Keratinocyte (primary cell): Measurements from ENCODE around the gene ZFP62. TPM values are rescaled to one million over a fixed set of nuclear protein-coding genes. Genes with fewer than 3 reads are reported as not detected.
A peak's percentile ranks its signal among the peaks of the same experiment; 100 is the strongest.

Experiments
- DNase-seq: peaks from one replicate; pipeline ENCODE4 v3.0.0-alpha.2; 2011; ENCODE audit warnings: low read depth, missing footprints, low spot score
- FAIRE-seq: peaks from 2 replicates; lab custom pipeline; 2011; peaks lifted over from hg19 to GRCh38; lab: Jason Lieb, UNC
- H2AFZ ChIP-seq: 2 replicates; pipeline ENCODE4 v1.6.0; 2012; ENCODE audit warnings: low read length, control low read depth, inconsistent platforms; ENCODE audit not compliant: control insufficient read depth
- H3K27ac ChIP-seq: 2 replicates; pipeline ENCODE4 v1.5.1; 2011; ENCODE audit warnings: low read length; ENCODE audit not compliant: control insufficient read depth, insufficient read depth
- H3K27me3 ChIP-seq: 3 replicates; pipeline ENCODE4 v1.6.0; 2011; ENCODE audit warnings: low read length; ENCODE audit not compliant: control insufficient read depth, insufficient read depth; ENCODE audit errors: extremely low read depth
- H3K36me3 ChIP-seq, 2 experiments: 2 replicates in 1 of 2; 3 replicates in 1 of 2; pipeline ENCODE4 v1.5.1; 2011; ENCODE audit warnings: low read length in 2 of 2, mild to moderate bottlenecking in 1 of 2; ENCODE audit not compliant: control insufficient read depth in 2 of 2, insufficient read depth in 2 of 2; ENCODE audit errors: extremely low read depth in 1 of 2
- H3K4me1 ChIP-seq: 3 replicates; pipeline ENCODE4 v1.5.1; 2011; ENCODE audit warnings: low read length; ENCODE audit not compliant: control insufficient read depth, insufficient read depth; ENCODE audit errors: extremely low read depth
- H3K4me2 ChIP-seq: 3 replicates; pipeline ENCODE4 v1.6.0; 2011; ENCODE audit warnings: low read depth, low read length; ENCODE audit not compliant: control insufficient read depth, insufficient read depth; ENCODE audit errors: extremely low read depth
- H3K4me3 ChIP-seq, 3 experiments: fragments of 200-600 bp in 1 of 3; sonication (generic) in 1 of 3; 2 replicates in 2 of 3; 3 replicates in 1 of 3; pipeline ENCODE4 v1.5.1; 2011 to 2016; ENCODE audit warnings: low read length in 3 of 3, mild to moderate bottlenecking in 3 of 3, control low read depth in 2 of 3, inconsistent platforms in 1 of 3, low read depth in 1 of 3, mixed read lengths in 1 of 3, mixed run types in 1 of 3, moderate library complexity in 1 of 3; ENCODE audit not compliant: control insufficient read depth in 2 of 3, insufficient read depth in 2 of 3; ENCODE audit errors: extremely low read depth in 1 of 3
- H3K79me2 ChIP-seq: 2 replicates; pipeline ENCODE4 v1.6.0; 2012; ENCODE audit warnings: low read length; ENCODE audit not compliant: control insufficient read depth, insufficient read depth
- H3K9ac ChIP-seq: 3 replicates; pipeline ENCODE4 v1.6.0; 2011; ENCODE audit warnings: low read length; ENCODE audit not compliant: control insufficient read depth, insufficient read depth; ENCODE audit errors: extremely low read depth
- H3K9me1 ChIP-seq: 3 replicates; pipeline ENCODE4 v1.6.0; 2011; ENCODE audit warnings: low read length; ENCODE audit not compliant: control insufficient read depth, insufficient read depth; ENCODE audit errors: extremely low read depth
- H3K9me3 ChIP-seq: 2 replicates; pipeline ENCODE4 v1.5.1; 2012; ENCODE audit warnings: low read depth, low read length; ENCODE audit not compliant: control insufficient read depth
- H4K20me1 ChIP-seq: 3 replicates; pipeline ENCODE4 v1.6.0; 2011; ENCODE audit warnings: low read length; ENCODE audit not compliant: control insufficient read depth, insufficient read depth; ENCODE audit errors: extremely low read depth
- CTCF ChIP-seq, 3 experiments: IDR thresholded peaks in 1 of 3; conservative IDR thresholded peaks in 1 of 3; optimal IDR thresholded peaks in 1 of 3; 2 replicates in 2 of 3; 3 replicates in 1 of 3; pipeline versions ENCODE3 to v1.5.1; 2011; ENCODE audit warnings: low read length in 3 of 3, mild to moderate bottlenecking in 3 of 3, moderate library complexity in 2 of 3, control low read depth in 1 of 3, inconsistent platforms in 1 of 3; ENCODE audit not compliant: insufficient read depth in 2 of 3; ENCODE audit errors: extremely low read depth in 1 of 3
- EZH2 ChIP-seq: IDR thresholded peaks from one replicate; pipeline ENCODE4 v1.6.1; 2012; ENCODE audit warnings: inconsistent platforms, mild to moderate bottlenecking, low read length, moderate library complexity
- dilution Hi-C: fragments of 300-500 bp; cut with MboI; formaldehyde crosslinking; loops from one replicate; pipeline ENCODE4 v1.7.0; 2020; ENCODE audit warnings: low sequenced_read_pairs; ENCODE audit not compliant: extremely low pct_ligation_motif_present
- polyA plus RNA-seq, 5 experiments: library from polyadenylated mRNA; depleted of rRNA in 3 of 5; stranded (reverse) in 3 of 5; stranded (forward) in 1 of 5; unstranded in 1 of 5; fragments of >200 nt; gene quantifications; 1 replicate in 1 of 5; 2 replicates in 3 of 5; 3 replicates in 1 of 5; pipeline versions ENCODE4 v1.2.1 to v1.2.3, GENCODE V29; 2011 to 2012; ENCODE audit warnings: missing spikeins in 2 of 5, low read depth in 1 of 5, low replicate concordance in 1 of 5

Gene ZFP62
- polyA plus RNA-seq, 1 donor (not counting 4 experiments of a cell fraction or from before 2014, with no cell fraction given): 21.5 TPM

- no peaks in the 10 kb centered on the region for H3K9me1 ChIP-seq
- no peaks in the 10 kb centered on the region for H3K27me3 ChIP-seq
- DNase-seq: no peak
- peaks cover 16% of the 10 kb centered on the region for H3K4me1 ChIP-seq
- no peaks in the 10 kb centered on the region for H4K20me1 ChIP-seq
- no peak overlapping the region for H3K9ac ChIP-seq
- no peak overlapping the region for H3K27ac ChIP-seq
- TF ChIP-seq CTCF (optimal IDR thresholded peaks at IDR 0.05 in 1 of 3, IDR thresholded peaks at IDR 0.05 in 1 of 3, conservative IDR thresholded peaks at IDR 0.05 in 1 of 3; ENCODE audit: extremely low read depth in 1 of 3, insufficient read depth in 2 of 3, low read length in 3 of 3) (no peak), EZH2 (no peak)
- H3K4me3 ChIP-seq: no peak overlapping the region
- H3K9me3 ChIP-seq: no peaks in the 10 kb centered on the region
- no peak for FAIRE-seq
- no peaks in the 10 kb centered on the region for H3K36me3 ChIP-seq
- no peak overlapping the region for H3K4me2 ChIP-seq
- no peak overlapping the region for H2AFZ ChIP-seq
- dilution Hi-C loops: no loop called here
- H3K79me2 ChIP-seq: no peaks in the 10 kb centered on the region
Observed at GRCh38 chr5:180815293-180815917, 45.7 kb downstream of the ZFP62 start.

- Histone ChIP-seq H4K20me1 (no peaks in the 10 kb centered on the region), H3K9me1 (no peaks in the 10 kb centered on the region), H3K9ac (no peak overlapping the region), H3K4me3 (no peak overlapping the region), H3K4me2 (no peak overlapping the region), H3K27me3 (no peaks in the 10 kb centered on the region), H3K79me2 (peaks cover 8% of the 10 kb centered on the region), H3K9me3 (no peaks in the 10 kb centered on the region), H2AFZ (no peak overlapping the region), H3K36me3 (no peaks in the 10 kb centered on the region), H3K4me1 (peaks cover 26% of the 10 kb centered on the region), H3K27ac (no peak overlapping the region)
- FAIRE-seq (no peak), DNase-seq (no peak)
- dilution Hi-C loops: no loop called here
- TF ChIP-seq CTCF (optimal IDR thresholded peaks at IDR 0.05 in 1 of 3, IDR thresholded peaks at IDR 0.05 in 1 of 3, conservative IDR thresholded peaks at IDR 0.05 in 1 of 3; ENCODE audit: extremely low read depth in 1 of 3, insufficient read depth in 2 of 3, low read length in 3 of 3) (peak in 1 of 3 experiments; percentile 24), EZH2 (no peak)
Observed at GRCh38 chr5:180813420-180813819, 47.7 kb downstream of the ZFP62 start.
